B cell (primary cell): Measurements from ENCODE around the gene JMJD1C.

ENCODE experiments used
- CTCF ChIP-seq: fragments of 200-600 bp; IDR thresholded peaks from one replicate; pipeline ENCODE4 v1.8.0; 2022; ENCODE audit warnings: antibody characterized with exemption, mild to moderate bottlenecking
- EZH2 ChIP-seq: IDR thresholded peaks from 2 replicates; pipeline ENCODE4 v1.6.1; 2012; ENCODE audit warnings: borderline replicate concordance, low read depth, mild to moderate bottlenecking, moderate library complexity, low read length; ENCODE audit not compliant: insufficient read depth, poor library complexity, severe bottlenecking

- TF ChIP-seq CTCF (no peak), EZH2 (no peak)
Observed at GRCh38 chr10:63344269-63344668, 121.5 kb downstream of the JMJD1C start.
